Liver (tissue), 9 donors: ENCODE data around the gene CAMSAP3. TPM values are rescaled to one million over a fixed set of nuclear protein-coding genes. Genes with fewer than 3 reads are reported as not detected.

ENCODE experiments used
- DNase-seq: peaks from one replicate; pipeline ENCODE4 v3.0.0-alpha.2; 2017; ENCODE audit warnings: low spot score
- H3K27ac ChIP-seq, 2 donors: one replicate each; pipeline ENCODE4 v1.7.0; 2013; ENCODE audit warnings: inconsistent platforms in 2 of 2, low read length in 2 of 2, control low read depth in 1 of 2, low read depth in 1 of 2, mild to moderate bottlenecking in 1 of 2
- H3K27me3 ChIP-seq, 4 donors: one replicate each; pipeline versions ENCODE4 v1.6.1 to v1.7.0; 2013; ENCODE audit warnings: low read length in 3 of 4, inconsistent platforms in 1 of 4, mild to moderate bottlenecking in 1 of 4, moderate library complexity in 1 of 4; ENCODE audit not compliant: control insufficient read depth in 4 of 4, insufficient read depth in 4 of 4
- H3K36me3 ChIP-seq, 4 donors: one replicate each; pipeline versions ENCODE4 v1.6.1 to v1.7.0; 2013; ENCODE audit warnings: low read length in 3 of 4, mild to moderate bottlenecking in 3 of 4, low read depth in 1 of 4, moderate library complexity in 1 of 4; ENCODE audit not compliant: control insufficient read depth in 4 of 4, insufficient read depth in 3 of 4
- H3K4me1 ChIP-seq, 4 donors: one replicate each; pipeline versions ENCODE4 v1.6.1 to v1.7.0; 2013; ENCODE audit warnings: low read length in 3 of 4, mild to moderate bottlenecking in 3 of 4, moderate library complexity in 1 of 4; ENCODE audit not compliant: control insufficient read depth in 4 of 4, insufficient read depth in 4 of 4
- H3K4me3 ChIP-seq, 3 donors: one replicate each; pipeline versions ENCODE4 v1.6.1 to v1.7.0; 2013; ENCODE audit warnings: low read length in 3 of 3, control low read depth in 1 of 3, low read depth in 1 of 3, mild to moderate bottlenecking in 1 of 3
- H3K9ac ChIP-seq, 2 donors: one replicate each; pipeline ENCODE4 v1.7.0; 2013; ENCODE audit warnings: low read length in 2 of 2, mild to moderate bottlenecking in 2 of 2, moderate library complexity in 2 of 2, control low read depth in 1 of 2, low read depth in 1 of 2
- H3K9me3 ChIP-seq, 4 donors: one replicate each; pipeline versions ENCODE4 v1.6.1 to v1.7.0; 2013; ENCODE audit warnings: low read length in 3 of 4; ENCODE audit not compliant: control insufficient read depth in 4 of 4
- EGR1 ChIP-seq, 2 donors: IDR thresholded peaks; 2 replicates each; pipeline ENCODE4 v1.6.1; 2016 to 2018; ENCODE audit warnings: antibody characterized with exemption in 2 of 2, low read depth in 2 of 2
- FOXA1 ChIP-seq: IDR thresholded peaks from 2 replicates; pipeline ENCODE4 v1.6.1; 2016; ENCODE audit warnings: antibody characterized with exemption
- FOXA2 ChIP-seq: IDR thresholded peaks from 2 replicates; pipeline ENCODE4 v1.6.1; 2016; ENCODE audit warnings: antibody characterized with exemption
- GABPA ChIP-seq, 2 donors: IDR thresholded peaks in 1 of 2; conservative IDR thresholded peaks in 1 of 2; 2 replicates each; pipeline ENCODE4 v1.6.1; 2016; ENCODE audit warnings: antibody characterized with exemption in 2 of 2, mild to moderate bottlenecking in 1 of 2, moderate library complexity in 1 of 2
- HNF4A ChIP-seq, 2 donors: conservative IDR thresholded peaks; 2 replicates each; pipeline ENCODE4 v1.6.1; 2016; ENCODE audit warnings: antibody characterized with exemption in 2 of 2, mild to moderate bottlenecking in 2 of 2
- HNF4G ChIP-seq: IDR thresholded peaks from 2 replicates; pipeline ENCODE4 v1.6.1; 2016; ENCODE audit warnings: antibody characterized with exemption
- JUND ChIP-seq, 2 donors: IDR thresholded peaks; 2 replicates each; pipeline ENCODE4 v1.6.1; 2016; ENCODE audit warnings: antibody characterized with exemption in 2 of 2
- NR2F2 ChIP-seq: IDR thresholded peaks from 2 replicates; pipeline ENCODE4 v1.6.1; 2016; ENCODE audit warnings: antibody characterized with exemption
- RAD21 ChIP-seq, 2 donors: IDR thresholded peaks; 2 replicates each; pipeline ENCODE4 v1.6.1; 2016; ENCODE audit warnings: antibody characterized with exemption in 2 of 2, mild to moderate bottlenecking in 2 of 2
- RXRA ChIP-seq, 2 donors: IDR thresholded peaks; 2 replicates each; pipeline ENCODE4 v1.6.1; 2017 to 2018; ENCODE audit warnings: antibody characterized with exemption in 2 of 2, mild to moderate bottlenecking in 1 of 2
- SP1 ChIP-seq: IDR thresholded peaks from 2 replicates; pipeline ENCODE4 v1.6.1; 2018; ENCODE audit warnings: antibody characterized with exemption, mild to moderate bottlenecking
- TAF1 ChIP-seq: conservative IDR thresholded peaks from 2 replicates; pipeline ENCODE4 v1.6.1; 2016; ENCODE audit warnings: antibody characterized with exemption, mild to moderate bottlenecking
- YY1 ChIP-seq: IDR thresholded peaks from 2 replicates; pipeline ENCODE4 v1.6.1; 2016; ENCODE audit warnings: antibody characterized with exemption, mild to moderate bottlenecking
- WGBS: extraction: QIAGEN DNeasy Blood & Tissue Kit; methylation state at CpG from one replicate; pipeline ENCODE4 v1.1.7; 2013; 5-methylcytosine and 5-hydroxymethylcytosine counted together
- polyA plus RNA-seq, 2 donors: library from polyadenylated mRNA; stranded (reverse) in 1 of 2; unstranded in 1 of 2; fragments of 200-250 nt in 1 of 2; fragments of >200 nt in 1 of 2; fragmentation: Nextera tagmentation in 1 of 2; extraction: Ambion mirVana in 1 of 2; gene quantifications; one replicate each; pipeline versions ENCODE4 v1.2.1 to v1.2.3, GENCODE V29; 2013 to 2015
- total RNA-seq, 2 donors: library from RNA; depleted of rRNA; stranded (reverse); fragments of >200 nt; gene quantifications; one replicate each; pipeline ENCODE4 v1.2.3, GENCODE V29; 2014
- TF ChIP-seq, protein P1 (sequence below): IDR thresholded peaks from 2 replicates; pipeline ENCODE4 v1.6.1; 2016; ENCODE audit warnings: antibody characterized with exemption
- TF ChIP-seq, protein P2 (sequence below): IDR thresholded peaks from 2 replicates; pipeline ENCODE4 v1.6.1; 2016; ENCODE audit warnings: antibody characterized with exemption
- TF ChIP-seq, protein P3 (sequence below): IDR thresholded peaks from 2 replicates; pipeline ENCODE4 v1.6.1; 2016; ENCODE audit warnings: antibody characterized with exemption, mild to moderate bottlenecking
- TF ChIP-seq, protein P4 (sequence below): IDR thresholded peaks from 2 replicates; pipeline ENCODE4 v1.6.1; 2016; ENCODE audit warnings: antibody characterized with exemption
- TF ChIP-seq, protein P5 (sequence below): fragments of 150-350 bp; IDR thresholded peaks from 2 replicates; pipeline ENCODE4 v1.5.1; 2017; ENCODE audit warnings: improper control_type of control experiment, low read depth, low read length; ENCODE audit not compliant: missing input control
- donor health status: healthy.
- donor health status: healthy.
- donor health status: healthy.
- donor health status: healthy.
- donor health status: healthy.

The CAMSAP3 gene
- total and polyA plus RNA-seq, 4 donors: 4.4 to 19.1 (median 9.8) TPM

DNA sequence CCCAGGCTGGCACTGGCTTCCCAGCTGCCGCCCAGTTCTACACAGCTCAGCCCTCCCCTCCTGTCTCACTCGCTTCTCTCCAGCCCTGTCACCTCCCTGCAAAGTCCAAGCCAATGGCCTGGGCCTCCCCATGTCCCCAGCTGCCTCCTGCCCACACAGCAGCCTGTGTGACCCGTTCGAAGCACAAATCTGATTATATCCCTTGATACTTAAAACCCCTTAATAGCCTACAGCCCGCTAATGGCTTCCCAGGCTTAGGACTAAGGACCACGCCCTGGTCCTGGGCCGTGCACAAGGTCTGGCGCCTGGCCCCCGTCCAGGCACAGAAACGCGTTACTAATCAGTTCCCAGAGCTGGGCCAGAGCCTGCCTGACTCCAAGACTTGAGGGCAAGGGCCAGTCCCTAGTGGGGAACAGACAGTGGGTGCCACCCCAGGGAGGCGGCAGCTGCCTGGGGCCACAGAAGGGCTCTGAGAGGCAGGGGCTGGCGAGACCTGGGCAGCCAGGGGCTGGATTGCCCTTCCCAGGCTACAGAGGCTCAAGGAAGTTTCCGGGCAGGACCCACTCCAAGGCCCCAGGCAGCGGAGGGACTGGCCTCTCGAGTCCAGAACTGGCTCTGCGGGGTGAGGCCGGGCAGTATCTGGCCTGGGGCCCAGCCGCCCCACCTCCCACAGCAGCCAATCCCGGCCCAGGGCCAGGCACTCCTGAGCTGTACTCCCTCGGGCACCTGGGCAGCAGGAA lies 23.3 kb downstream of the CAMSAP3 start:
- Histone ChIP-seq H3K36me3 (peaks cover 9 to 41% (median 29%) of the 10 kb centered on the region in 4 donors), H3K9ac (peak overlapping the region; percentile 28 to 33), H3K4me1 (peaks cover 17 to 36% (median 27%) of the 10 kb centered on the region in 4 donors), H3K27me3 (no peaks in the 10 kb centered on the region), H3K27ac (peak overlapping the region; percentile 86 to 94), H3K4me3 (no peak overlapping the region), H3K9me3 (no peaks in the 10 kb centered on the region)
- TF ChIP-seq SP1: peak; percentile 71
- TF ChIP-seq HNF4G: no peak
- no peak for TF ChIP-seq RAD21 (IDR thresholded peaks at IDR 0.05)
- no peak for TF ChIP-seq GABPA (IDR thresholded peaks at IDR 0.05 in 1 of 2, conservative IDR thresholded peaks at IDR 0.05 in 1 of 2)
- no peak for TF ChIP-seq NR2F2
- no peak for TF ChIP-seq EGR1 (IDR thresholded peaks at IDR 0.05; ENCODE audit: low read depth in 2 of 2)
- no peak for TF ChIP-seq FOXA2
- no peak for TF ChIP-seq TAF1
- TF ChIP-seq, protein P1, sequence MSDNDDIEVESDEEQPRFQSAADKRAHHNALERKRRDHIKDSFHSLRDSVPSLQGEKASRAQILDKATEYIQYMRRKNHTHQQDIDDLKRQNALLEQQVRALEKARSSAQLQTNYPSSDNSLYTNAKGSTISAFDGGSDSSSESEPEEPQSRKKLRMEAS: no peak
- TF ChIP-seq FOXA1: no peak
- TF ChIP-seq RXRA (IDR thresholded peaks at IDR 0.05): peak in 1 of 2 donors; percentile 52
- peak; percentile 85 for TF ChIP-seq YY1
- peak; percentile 72 to 75 for TF ChIP-seq HNF4A (conservative IDR thresholded peaks at IDR 0.05)
- TF ChIP-seq JUND (IDR thresholded peaks at IDR 0.05): no peak
- TF ChIP-seq, protein P2, sequence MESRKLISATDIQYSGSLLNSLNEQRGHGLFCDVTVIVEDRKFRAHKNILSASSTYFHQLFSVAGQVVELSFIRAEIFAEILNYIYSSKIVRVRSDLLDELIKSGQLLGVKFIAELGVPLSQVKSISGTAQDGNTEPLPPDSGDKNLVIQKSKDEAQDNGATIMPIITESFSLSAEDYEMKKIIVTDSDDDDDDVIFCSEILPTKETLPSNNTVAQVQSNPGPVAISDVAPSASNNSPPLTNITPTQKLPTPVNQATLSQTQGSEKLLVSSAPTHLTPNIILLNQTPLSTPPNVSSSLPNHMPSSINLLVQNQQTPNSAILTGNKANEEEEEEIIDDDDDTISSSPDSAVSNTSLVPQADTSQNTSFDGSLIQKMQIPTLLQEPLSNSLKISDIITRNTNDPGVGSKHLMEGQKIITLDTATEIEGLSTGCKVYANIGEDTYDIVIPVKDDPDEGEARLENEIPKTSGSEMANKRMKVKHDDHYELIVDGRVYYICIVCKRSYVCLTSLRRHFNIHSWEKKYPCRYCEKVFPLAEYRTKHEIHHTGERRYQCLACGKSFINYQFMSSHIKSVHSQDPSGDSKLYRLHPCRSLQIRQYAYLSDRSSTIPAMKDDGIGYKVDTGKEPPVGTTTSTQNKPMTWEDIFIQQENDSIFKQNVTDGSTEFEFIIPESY: no peak
- WGBS: 30% methylated on average over 21 of the region's 21 CpGs
- DNase-seq: no peak

DNA sequence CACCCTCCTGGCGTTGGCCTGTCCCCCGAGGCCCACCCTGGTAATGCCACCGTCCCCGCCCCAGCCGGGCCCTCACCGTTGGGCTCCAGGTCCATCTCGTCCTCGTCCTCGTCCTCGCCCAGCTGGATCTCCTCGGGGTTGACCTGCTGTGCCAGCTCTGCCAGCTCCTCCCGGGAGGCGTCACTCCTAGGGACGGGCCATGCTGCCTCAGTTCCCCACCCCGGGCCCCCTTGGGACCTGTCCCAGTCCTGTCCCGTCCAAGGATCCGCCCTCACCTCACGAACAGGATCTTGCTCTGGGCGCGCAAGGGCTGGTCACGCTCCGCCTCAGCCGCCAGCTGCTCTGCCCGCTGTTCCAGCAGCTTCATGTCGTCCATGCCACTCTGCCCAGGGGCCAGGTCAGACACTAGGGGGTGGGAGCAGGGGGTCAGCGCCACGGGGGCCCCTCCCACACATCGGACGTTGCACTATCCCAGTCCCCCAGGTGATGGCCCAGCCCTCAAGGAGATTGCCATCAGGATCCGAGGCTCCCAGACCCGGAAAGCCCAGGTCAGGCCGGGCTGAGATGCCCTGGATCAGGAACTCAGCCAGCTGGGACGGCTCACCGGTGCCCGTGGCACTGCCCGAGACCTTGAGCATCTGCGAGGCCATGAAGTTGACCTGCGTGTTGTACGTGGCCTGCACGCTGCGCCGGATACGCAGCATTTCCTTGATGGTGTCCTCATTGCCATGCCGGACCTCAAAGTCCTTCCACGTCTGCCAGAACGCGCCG lies 24.2 kb downstream of the CAMSAP3 start:
- Histone ChIP-seq H3K9ac (no peak overlapping the region), H3K4me1 (peaks cover 17 to 36% (median 27%) of the 10 kb centered on the region in 4 donors), H3K4me3 (no peak overlapping the region), H3K36me3 (peaks cover 9 to 46% (median 30%) of the 10 kb centered on the region in 4 donors), H3K27me3 (no peaks in the 10 kb centered on the region), H3K27ac (peak overlapping the region; percentile 86 to 94), H3K9me3 (no peaks in the 10 kb centered on the region)
- DNase-seq: no peak
- WGBS: 62% methylated on average over 48 of the region's 48 CpGs
- TF ChIP-seq RXRA (IDR thresholded peaks at IDR 0.05) (no peak), NR2F2 (no peak), JUND (IDR thresholded peaks at IDR 0.05) (no peak), RAD21 (IDR thresholded peaks at IDR 0.05) (no peak), FOXA2 (no peak), EGR1 (IDR thresholded peaks at IDR 0.05; ENCODE audit: low read depth in 2 of 2) (no peak), YY1 (no peak), SP1 (no peak), TAF1 (no peak)
- TF ChIP-seq, protein P3, sequence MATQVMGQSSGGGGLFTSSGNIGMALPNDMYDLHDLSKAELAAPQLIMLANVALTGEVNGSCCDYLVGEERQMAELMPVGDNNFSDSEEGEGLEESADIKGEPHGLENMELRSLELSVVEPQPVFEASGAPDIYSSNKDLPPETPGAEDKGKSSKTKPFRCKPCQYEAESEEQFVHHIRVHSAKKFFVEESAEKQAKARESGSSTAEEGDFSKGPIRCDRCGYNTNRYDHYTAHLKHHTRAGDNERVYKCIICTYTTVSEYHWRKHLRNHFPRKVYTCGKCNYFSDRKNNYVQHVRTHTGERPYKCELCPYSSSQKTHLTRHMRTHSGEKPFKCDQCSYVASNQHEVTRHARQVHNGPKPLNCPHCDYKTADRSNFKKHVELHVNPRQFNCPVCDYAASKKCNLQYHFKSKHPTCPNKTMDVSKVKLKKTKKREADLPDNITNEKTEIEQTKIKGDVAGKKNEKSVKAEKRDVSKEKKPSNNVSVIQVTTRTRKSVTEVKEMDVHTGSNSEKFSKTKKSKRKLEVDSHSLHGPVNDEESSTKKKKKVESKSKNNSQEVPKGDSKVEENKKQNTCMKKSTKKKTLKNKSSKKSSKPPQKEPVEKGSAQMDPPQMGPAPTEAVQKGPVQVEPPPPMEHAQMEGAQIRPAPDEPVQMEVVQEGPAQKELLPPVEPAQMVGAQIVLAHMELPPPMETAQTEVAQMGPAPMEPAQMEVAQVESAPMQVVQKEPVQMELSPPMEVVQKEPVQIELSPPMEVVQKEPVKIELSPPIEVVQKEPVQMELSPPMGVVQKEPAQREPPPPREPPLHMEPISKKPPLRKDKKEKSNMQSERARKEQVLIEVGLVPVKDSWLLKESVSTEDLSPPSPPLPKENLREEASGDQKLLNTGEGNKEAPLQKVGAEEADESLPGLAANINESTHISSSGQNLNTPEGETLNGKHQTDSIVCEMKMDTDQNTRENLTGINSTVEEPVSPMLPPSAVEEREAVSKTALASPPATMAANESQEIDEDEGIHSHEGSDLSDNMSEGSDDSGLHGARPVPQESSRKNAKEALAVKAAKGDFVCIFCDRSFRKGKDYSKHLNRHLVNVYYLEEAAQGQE: no peak
- TF ChIP-seq, protein P4, sequence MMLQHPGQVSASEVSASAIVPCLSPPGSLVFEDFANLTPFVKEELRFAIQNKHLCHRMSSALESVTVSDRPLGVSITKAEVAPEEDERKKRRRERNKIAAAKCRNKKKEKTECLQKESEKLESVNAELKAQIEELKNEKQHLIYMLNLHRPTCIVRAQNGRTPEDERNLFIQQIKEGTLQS: no peak
- TF ChIP-seq, protein P5, sequence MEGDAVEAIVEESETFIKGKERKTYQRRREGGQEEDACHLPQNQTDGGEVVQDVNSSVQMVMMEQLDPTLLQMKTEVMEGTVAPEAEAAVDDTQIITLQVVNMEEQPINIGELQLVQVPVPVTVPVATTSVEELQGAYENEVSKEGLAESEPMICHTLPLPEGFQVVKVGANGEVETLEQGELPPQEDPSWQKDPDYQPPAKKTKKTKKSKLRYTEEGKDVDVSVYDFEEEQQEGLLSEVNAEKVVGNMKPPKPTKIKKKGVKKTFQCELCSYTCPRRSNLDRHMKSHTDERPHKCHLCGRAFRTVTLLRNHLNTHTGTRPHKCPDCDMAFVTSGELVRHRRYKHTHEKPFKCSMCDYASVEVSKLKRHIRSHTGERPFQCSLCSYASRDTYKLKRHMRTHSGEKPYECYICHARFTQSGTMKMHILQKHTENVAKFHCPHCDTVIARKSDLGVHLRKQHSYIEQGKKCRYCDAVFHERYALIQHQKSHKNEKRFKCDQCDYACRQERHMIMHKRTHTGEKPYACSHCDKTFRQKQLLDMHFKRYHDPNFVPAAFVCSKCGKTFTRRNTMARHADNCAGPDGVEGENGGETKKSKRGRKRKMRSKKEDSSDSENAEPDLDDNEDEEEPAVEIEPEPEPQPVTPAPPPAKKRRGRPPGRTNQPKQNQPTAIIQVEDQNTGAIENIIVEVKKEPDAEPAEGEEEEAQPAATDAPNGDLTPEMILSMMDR: no peak
- TF ChIP-seq, protein P1: no peak
